HG02678 (cell line): ENCODE measurements around the gene EIF4A3.
"Not testable (repeated sequence)": the region's sequence is repeated elsewhere in the genome, so short reads cannot be mapped to it uniquely, and the experiment has no call there.

Source experiments
- ATAC-seq: cut with Tn5 transposase; IDR thresholded peaks from one replicate; pipeline ENCODE4 v1.9.1; 2021; ENCODE audit warnings: mild to moderate bottlenecking, moderate library complexity; ENCODE audit not compliant: unreplicated experiment

Gene EIF4A3

DNA sequence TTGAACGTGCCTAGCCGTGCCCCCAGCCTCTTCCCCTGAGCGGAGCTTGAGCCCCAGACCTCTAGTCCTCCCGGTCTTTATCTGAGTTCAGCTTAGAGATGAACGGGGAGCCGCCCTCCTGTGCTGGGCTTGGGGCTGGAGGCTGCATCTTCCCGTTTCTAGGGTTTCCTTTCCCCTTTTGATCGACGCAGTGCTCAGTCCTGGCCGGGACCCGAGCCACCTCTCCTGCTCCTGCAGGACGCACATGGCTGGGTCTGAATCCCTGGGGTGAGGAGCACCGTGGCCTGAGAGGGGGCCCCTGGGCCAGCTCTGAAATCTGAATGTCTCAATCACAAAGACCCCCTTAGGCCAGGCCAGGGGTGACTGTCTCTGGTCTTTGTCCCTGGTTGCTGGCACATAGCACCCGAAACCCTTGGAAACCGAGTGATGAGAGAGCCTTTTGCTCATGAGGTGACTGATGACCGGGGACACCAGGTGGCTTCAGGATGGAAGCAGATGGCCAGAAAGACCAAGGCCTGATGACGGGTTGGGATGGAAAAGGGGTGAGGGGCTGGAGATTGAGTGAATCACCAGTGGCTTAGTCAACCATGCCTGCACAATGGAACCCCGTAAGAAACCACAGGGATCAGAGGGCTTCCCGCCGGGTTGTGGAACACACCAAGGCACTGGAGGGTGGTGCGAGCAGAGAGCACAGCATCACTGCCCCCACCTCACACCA, 44.8 kb downstream of the EIF4A3 start:
- ATAC-seq: peak; percentile 17

DNA sequence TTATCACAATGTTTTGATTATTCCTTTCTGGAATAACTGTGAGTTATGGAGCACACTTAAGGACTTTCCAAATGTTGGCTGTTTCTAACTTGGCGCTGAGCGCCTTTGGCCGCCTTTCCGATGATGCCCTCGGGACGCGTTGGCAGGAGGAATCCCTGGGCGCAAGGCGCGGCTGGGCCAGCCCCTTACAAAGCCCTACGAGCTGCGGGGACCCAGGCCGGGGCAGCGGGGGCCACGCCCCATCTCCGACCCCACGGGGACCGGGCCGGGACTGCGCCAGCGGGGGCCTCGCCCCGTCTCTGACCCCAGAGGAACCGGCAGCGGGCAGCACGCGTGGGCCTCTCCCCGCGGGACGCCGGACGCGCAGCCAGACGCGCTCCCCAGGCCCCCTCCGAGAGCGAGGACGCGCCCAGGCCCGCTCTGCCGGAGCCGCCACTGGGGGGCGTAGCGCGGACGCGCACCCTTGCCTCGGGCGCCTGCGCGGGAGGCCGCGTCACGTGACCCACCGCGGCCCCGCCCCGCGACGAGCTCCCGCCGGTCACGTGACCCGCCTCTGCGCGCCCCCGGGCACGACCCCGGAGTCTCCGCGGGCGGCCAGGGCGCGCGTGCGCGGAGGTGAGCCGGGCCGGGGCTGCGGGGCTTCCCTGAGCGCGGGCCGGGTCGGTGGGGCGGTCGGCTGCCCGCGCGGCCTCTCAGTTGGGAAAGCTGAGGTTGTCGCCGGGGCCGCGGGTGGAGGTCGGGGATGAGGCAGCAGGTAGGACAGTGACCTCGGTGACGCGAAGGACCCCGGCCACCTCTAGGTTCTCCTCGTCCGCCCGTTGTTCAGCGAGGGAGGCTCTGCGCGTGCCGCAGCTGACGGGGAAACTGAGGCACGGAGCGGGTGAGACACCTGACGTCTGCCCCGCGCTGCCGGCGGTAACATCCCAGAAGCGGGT, 45.6 kb downstream of the EIF4A3 start, which contains the start of gene GAA:
Gene GAA (plus strand): TSS at position 571 of the 935 bp plus-strand sequence. CDS start 3,006 bp downstream, outside the sequence.
- peak; percentile 83 for ATAC-seq

DNA sequence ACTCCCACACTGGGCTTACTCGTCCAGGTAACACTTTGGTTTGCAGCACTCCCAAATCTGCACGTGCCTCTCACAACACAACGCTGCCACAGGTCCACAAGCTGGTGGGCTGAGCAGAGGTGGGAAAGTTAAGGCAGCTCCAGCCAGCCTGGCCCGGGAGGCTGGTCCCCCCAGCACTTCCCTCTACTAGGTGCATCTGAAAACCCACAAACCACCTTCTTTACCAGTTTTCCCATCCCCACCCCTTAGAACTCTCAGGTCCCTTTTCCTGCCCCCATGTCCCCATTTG, 46.9 kb downstream of the EIF4A3 start:
- no peak for ATAC-seq

DNA sequence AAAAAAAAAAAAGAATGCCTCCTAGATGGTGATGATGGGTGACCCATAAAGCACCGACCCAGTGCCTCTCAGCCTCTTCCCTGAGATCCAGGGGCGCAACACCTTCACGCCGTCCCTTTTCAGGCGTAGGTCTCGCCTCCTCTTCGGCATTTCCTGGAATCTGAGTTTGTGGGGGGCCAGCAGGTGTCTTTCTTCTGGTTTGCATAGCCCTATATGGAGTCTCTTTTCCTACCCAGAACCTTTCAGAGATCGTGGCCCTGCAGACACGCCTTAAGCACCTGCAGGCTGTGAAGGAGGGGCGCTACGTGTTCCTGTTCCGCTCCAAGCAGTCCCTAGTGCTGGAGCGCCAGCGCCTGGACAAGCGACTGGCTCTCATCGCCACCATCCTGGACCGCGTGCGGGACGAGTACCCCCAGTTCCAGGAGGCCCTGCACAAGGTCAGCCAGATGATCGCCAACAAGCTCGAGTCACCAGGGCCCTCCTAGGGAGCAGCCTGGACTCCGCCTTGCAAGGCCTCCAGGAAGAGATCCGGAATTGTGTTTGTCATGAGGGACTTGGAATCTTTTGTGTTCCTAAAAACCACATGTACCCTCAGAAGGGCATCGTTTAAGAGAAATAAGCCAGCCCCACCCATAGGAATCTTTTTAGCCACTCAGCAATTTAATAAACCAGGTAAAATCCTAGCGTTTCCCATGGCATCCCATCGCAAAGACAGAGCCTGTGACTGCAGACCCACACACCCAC, 47.5 kb downstream of the EIF4A3 start:
- no peak for ATAC-seq

DNA sequence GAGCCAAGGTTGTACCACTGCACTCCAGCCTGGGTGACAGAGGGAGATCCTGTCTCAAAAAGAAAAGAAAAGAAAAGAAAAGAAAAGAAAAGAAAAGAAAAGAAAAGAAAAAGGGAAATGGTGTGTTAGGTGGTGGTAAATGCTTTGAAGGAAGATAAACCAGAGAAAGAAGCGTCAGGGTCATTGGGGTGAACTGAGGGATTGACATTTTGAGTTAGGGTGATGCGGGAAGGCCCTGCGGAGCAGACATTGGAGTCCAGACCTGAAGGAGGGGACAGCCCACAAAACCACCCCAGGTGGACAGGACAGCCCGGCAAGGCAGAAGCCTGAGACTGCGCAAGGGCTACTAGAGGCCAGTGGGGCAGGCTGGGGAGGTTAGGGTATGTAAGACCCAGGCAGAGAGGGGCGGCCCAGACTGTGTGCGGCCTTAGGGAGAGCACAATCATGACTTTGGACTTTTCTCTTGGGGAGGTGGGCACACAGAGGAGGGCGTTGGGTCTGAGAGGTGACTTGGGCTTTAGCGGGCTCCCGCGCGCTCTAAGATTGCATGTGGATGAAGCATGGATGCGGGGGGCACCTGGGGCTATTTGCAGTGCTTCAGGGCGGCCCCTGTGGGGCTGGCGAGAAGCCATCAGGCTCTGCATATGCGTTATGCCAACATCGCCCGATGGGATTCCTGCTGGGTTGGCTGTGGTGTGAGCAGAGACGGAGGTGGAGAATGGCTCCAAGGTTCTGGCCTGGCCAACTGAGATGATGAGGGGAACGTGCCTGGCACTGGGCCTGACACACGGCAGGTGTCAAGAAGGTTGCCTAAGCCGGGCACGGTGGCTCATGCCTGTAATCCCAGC, 48.9 kb downstream of the EIF4A3 start:
- ATAC-seq: no peak

DNA sequence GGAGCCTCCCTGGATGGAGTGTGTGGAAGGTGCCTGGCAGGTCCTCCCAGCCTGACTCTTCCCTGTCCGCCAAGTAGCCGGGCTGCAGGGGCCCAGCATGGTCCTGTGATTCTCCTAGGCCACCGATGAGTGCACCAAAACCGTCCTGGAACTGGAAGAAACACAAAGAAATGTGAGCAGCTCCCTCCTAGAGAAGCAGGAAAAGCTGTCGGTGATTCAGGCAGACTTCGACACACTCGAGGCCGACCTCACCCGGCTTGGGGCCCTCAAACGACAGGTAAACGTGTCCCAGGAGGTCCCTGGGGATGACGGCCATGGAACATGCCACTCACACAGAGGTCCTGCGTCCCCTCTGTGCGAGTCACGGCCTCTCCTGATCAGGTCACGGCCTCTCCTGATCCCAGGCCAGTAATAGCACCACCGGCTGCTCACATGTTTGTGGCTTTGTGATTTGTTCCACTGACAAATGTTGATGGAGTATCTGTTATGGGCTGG, 49.8 kb downstream of the EIF4A3 start:
- ATAC-seq: no peak

DNA sequence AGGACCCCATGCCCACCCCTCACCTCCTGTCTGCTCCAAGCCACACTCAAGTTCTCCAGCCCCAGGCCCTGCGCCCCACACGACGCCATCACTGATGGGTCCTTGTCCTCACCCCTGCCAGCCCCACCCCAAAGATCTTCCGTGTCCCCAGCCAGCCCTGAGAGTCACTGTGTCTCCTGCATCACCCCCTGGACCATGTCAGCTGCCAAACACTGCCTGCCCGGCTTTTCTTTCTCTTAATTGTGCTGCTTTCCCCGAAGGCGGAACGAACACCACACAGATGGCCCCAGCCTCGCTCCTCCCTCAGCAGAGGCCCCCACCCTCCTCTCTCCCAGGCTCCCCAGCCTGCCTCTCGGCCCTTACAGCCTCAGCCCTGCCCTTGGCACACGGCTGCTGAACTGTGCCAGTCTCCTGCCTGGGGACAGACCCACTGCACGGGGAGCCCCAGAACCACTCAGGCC, 50.3 kb downstream of the EIF4A3 start:
- no peak for ATAC-seq

DNA sequence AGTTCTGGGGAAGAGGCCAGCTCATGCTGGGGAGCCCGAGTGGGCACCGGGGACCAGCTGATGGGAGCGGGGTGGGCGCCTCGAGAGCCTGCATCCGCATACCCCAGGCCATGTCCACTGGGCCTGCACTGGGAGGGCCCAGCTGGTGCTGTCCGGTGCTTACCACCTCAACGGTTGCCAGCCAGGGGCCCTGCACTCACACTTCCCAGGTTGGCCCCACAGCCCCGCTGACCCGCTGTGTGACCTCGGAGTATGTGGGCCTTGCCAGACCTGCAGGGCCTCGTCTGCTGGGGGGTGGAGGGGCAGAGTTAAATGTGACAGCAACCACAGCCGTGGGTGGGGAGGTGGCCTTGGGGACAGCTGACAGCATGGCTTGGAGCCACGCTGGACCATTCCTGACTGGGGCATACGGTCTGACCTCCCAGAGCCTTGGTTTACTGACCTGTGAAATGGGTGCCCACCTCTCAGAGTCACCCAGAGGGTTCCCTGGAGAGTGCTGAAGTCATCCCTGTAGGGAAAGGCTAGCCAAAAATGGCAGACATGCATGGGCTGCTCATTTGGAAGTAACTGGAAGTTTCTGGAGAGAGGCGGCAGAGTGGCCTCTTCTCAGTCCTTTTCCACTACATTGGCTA, 51.0 kb downstream of the EIF4A3 start:
- ATAC-seq: no peak

DNA sequence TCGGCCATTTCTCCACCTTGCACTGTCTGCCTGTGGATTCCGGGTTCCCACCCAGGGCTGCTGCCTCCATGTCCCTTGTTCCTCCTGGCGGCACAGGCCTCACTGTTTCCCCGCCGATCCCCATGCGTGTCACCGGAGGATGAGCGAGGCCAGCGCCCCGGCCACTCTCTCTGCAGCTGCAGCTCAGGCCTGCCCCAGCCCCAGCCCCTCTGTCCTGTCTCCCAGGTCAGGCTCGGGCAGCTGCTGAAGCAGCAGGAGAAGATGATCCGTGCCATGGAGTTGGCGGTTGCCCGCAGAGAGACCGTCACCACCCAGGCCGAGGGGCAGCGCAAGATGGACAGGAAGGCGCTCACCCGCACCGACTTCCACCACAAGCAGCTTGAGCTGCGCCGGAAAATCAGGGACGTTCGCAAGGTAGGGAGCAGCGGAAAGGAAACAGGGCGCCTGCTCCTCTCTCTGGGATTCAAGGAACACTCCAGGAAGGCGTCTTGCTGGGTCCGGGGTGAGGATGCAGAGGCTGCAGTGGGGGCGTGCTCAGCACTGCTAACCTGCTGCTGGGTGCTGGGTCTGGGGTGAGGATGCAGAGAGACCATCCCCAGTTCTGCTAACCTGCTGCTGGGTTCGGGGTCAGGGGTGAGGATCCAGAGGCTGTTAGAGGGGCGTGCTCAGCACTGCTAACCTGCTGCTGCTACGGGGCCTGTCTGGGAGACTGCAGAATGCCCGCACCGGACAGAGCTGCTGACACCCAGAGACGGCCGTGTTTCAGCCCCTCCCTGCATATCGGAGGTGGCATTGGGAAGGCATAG, 51.7 kb downstream of the EIF4A3 start:
- ATAC-seq: no peak

DNA sequence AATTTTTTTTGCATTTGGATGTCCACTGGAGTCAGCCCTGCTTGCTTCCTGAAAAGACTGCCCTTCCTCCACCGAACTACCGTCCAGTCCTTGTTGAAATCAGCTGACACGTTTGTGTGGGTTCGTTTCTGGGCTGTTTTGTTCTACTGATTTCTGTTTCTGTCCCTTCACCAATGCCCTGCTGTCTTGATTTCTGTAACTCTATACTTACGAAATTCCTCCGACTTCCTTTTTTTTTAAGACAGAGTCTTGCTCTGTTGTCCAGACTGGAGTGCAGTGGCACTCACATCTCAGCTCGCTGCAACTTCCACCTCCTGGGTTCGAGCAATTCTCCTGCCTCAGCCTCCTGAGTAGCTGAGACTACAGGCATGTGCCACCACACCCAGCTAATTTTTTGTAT, 54.0 kb downstream of the EIF4A3 start:
- ATAC-seq: no peak

DNA sequence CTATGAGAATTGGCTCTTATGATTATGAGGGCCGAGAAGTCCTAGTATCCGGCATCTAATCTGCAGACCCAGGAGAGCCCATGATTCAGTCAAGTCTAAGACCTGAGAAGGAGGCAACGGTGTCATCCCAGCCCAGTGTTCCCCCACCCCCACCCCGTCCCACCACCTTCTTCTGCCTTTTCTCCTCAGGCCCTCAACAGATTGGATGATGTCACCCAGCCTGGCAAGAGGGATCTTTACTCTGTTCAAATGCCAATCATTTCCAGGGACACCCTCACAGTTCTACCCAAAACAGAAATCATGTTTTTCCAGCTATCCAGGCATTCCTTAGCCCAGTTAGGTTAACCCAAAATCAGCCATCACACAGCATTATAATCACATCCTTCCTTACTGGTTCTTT, 55.6 kb downstream of the EIF4A3 start:
- no peak for ATAC-seq

DNA sequence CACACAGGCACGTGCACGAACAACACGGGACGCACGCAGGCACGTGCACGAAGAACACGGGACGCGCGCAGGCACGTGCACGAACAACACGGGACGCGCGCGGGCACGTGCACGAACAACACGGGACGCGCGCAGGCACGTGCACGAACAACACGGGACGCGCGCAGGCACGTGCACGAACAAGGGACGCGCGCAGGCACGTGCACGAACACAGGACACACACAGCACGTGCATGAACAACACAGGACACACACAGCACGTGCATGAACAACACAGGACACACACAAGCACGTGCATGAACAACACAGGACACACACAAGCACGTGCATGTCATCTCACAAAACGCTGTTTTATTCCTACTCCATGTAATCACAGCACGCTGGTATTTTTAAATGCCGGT, 56.8 kb downstream of the EIF4A3 start:
- ATAC-seq: not testable (repeated sequence)

DNA sequence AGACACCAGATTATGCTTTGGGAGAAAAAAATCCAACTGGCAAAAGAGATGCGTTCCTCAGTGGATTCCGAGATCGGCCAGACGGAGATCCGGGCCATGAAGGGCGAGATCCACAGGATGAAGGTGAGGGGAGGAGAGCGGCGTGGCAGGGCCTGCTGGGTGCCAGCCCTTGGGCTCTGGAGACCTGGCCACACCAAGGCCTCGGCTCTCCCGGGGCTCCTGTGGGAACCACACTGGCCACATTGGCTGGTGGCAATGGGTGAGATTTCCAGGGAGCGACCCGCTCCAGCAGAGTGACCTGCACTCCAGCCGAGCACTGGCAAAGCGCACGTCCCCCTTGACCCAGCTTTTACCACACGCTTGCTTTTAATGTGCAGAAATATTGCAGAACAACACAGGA, 57.2 kb downstream of the EIF4A3 start:
- no peak for ATAC-seq

DNA sequence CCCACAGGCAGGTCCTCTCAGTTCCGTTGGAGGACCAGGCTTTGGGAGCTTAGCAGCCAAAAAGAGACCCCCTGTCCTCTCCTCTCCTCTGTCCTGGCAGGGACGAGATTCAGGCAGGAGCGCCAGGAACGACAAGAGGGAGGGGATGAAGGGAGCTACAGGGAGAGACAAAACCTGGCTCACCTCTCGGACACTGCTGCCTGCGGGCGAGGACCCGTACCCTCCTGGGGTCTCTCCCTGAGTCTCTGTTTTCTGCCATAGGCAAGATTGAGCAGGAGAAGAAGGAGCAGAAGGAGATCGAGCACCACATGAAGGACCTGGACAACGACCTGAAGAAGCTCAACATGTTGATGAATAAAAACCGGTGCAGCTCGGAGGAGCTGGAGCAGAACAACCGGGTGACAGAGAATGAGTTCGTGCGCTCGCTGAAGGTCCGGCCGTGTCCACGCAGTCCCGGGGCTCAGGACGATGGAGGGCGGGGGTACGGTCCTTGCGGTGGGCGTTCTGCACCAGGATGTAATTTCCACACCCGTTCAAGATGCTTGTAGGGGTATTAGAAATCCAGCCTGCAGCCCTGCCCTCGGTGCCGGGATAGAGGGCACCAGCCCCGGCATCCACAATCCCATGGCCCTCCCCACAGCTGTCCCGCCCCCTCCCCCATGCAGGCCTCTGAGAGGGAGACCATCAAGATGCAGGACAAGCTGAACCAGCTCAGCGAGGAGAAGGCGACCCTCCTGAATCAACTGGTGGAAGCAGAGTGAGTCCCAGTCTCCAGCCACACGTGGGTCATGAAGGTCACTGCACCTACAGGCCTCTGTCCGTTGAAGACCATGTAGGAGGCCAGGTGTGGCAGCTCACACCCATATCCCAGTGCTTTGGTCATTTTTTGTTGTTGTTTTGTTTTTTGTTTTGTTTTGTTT, 59.3 kb downstream of the EIF4A3 start:
- no peak for ATAC-seq

DNA sequence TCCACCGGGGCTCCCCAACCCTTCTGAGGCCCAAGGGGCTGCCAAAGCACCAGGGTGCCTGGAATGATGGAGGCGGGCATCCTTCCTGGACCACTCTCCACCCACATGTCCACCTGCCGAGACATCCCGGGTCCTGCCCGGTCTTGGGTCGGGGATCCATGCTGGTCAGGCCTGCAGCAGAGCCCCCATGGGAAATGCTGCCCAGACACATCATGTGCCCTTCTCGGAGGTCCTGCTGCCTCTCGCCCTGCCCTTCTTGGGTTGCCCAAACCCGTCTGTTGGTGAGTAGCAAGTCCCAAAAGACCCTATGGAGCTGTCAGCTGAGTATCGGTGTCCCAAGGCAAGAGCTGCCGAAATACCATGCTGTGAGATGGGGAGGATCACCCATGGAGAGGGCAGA, 60.3 kb downstream of the EIF4A3 start:
- no peak for ATAC-seq

DNA sequence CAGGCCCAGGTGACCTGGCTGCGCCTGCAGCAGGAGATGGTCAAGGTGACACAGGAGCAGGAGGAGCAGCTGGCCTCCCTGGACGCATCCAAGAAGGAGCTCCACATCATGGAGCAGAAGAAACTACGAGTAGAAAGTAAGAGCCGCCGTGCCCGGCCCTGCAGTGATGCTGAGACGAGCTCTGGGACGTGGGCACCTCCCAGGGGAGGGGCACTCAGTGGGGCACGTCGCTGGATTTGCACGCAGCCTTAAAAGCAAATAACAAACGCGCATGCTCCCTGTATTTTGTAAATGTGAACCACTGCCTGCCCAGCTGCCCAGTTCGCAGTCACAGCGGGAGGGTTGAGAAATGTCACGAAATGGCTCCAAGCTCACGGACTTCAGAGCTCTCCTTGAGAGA, 60.8 kb downstream of the EIF4A3 start:
- ATAC-seq: no peak

DNA sequence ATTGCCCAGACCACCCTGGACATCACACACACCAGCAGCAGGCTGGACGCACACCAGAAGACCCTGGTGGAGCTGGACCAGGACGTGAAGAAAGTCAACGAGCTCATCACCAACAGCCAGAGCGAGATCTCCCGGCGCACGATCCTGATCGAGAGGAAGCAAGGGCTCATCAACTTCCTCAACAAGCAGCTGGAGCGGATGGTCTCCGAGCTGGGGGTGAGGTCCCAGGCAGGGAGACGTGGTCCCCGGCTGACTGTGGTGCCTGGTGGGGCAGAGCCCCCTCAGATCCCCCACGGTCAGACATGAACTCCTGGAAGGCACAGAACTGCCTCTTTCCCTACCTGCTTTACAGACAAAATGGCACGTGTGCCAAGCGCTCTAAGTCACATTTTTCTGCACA, 62.2 kb downstream of the EIF4A3 start:
- no peak for ATAC-seq
